Breast epithelium (tissue), 4 donors: ENCODE data around the gene PTPN22. TPM values are rescaled to one million over a fixed set of nuclear protein-coding genes. Genes with fewer than 3 reads are reported as not detected.

Experiments used
- DNase-seq, 2 donors: peaks; one replicate each; pipeline ENCODE4 v3.0.0-alpha.2; 2019; ENCODE audit warnings: low spot score in 2 of 2
- H3K27ac ChIP-seq, 2 donors: fragments of 200-600 bp; sonication (generic) in 1 of 2; one replicate each; pipeline ENCODE4 v1.5.1; 2016 to 2019; ENCODE audit warnings: mild to moderate bottlenecking in 1 of 2
- H3K27me3 ChIP-seq, 2 donors: fragments of 200-600 bp; sonication (generic) in 1 of 2; one replicate each; pipeline versions ENCODE4 v1.5.1 to v1.6.0; 2017 to 2019; ENCODE audit warnings: control low read depth in 1 of 2, mild to moderate bottlenecking in 1 of 2
- H3K36me3 ChIP-seq: fragments of 200-600 bp; one replicate; pipeline ENCODE4 v1.5.1; 2019
- H3K4me1 ChIP-seq, 2 donors: fragments of 200-600 bp; sonication (generic); one replicate each; pipeline ENCODE4 v1.5.1; 2016 to 2019; ENCODE audit warnings: control low read depth in 1 of 2
- H3K4me3 ChIP-seq, 3 donors: fragments of 200-600 bp; sonication (generic); 1 replicate in 2 of 3; 2 replicates in 1 of 3; pipeline ENCODE4 v1.5.1; 2016 to 2019; ENCODE audit warnings: mild to moderate bottlenecking in 3 of 3, moderate library complexity in 2 of 3
- H3K9me3 ChIP-seq, 2 donors: fragments of 200-600 bp; sonication (generic) in 1 of 2; one replicate each; pipeline ENCODE4 v1.5.1; 2016 to 2019; ENCODE audit warnings: control low read depth in 1 of 2
- POLR2A ChIP-seq: fragments of 450-650 bp; IDR thresholded peaks from one replicate; pipeline ENCODE4 v1.6.1; 2016; ENCODE audit warnings: antibody characterized with exemption, mild to moderate bottlenecking, moderate library complexity
- POLR2AphosphoS5 ChIP-seq, 3 donors: sonication (generic); formaldehyde crosslinking; IDR thresholded peaks; one replicate each; pipeline ENCODE4 v1.6.1; 2017; ENCODE audit warnings: antibody characterized with exemption in 3 of 3
- intact Hi-C: fragments of 100-400 bp; cut with DNase I; formaldehyde crosslinking; loops from one replicate; pipeline ENCODE4 v1.15.1; 2023; ENCODE audit warnings: low total_unique reads
- total RNA-seq, 3 donors: library from RNA; depleted of rRNA; stranded (reverse); fragments of >200 nt; gene quantifications; one replicate each; pipeline ENCODE4 v1.1.0, GENCODE V29; 2016
- TF ChIP-seq, protein P1 (sequence below), 3 donors: fragments of 450-650 bp; IDR thresholded peaks; one replicate each; pipeline ENCODE4 v1.5.1; 2016 to 2017; ENCODE audit warnings: antibody characterized with exemption in 3 of 3, mild to moderate bottlenecking in 3 of 3, moderate library complexity in 3 of 3

PTPN22 gene
- total RNA-seq, 3 donors from 2014 or later: 3.4 to 7.2 (median 3.6) TPM

- no peak for DNase-seq
- Histone ChIP-seq H3K4me3 (no peak overlapping the region), H3K4me1 (peaks cover 0 to under 1% of the 10 kb centered on the region in 2 donors), H3K9me3 (no peaks in the 10 kb centered on the region), H3K27me3 (no peaks in the 10 kb centered on the region), H3K36me3 (no peaks in the 10 kb centered on the region), H3K27ac (no peak overlapping the region)
- intact Hi-C loops: no loop called here
- no peak for TF ChIP-seq POLR2A
- TF ChIP-seq, protein P1, sequence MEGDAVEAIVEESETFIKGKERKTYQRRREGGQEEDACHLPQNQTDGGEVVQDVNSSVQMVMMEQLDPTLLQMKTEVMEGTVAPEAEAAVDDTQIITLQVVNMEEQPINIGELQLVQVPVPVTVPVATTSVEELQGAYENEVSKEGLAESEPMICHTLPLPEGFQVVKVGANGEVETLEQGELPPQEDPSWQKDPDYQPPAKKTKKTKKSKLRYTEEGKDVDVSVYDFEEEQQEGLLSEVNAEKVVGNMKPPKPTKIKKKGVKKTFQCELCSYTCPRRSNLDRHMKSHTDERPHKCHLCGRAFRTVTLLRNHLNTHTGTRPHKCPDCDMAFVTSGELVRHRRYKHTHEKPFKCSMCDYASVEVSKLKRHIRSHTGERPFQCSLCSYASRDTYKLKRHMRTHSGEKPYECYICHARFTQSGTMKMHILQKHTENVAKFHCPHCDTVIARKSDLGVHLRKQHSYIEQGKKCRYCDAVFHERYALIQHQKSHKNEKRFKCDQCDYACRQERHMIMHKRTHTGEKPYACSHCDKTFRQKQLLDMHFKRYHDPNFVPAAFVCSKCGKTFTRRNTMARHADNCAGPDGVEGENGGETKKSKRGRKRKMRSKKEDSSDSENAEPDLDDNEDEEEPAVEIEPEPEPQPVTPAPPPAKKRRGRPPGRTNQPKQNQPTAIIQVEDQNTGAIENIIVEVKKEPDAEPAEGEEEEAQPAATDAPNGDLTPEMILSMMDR (IDR thresholded peaks at IDR 0.05): no peak
- TF ChIP-seq POLR2AphosphoS5 (IDR thresholded peaks at IDR 0.05): no peak
Observed at GRCh38 chr1:113898241-113898814, 26.8 kb upstream of the PTPN22 start.

DNA sequence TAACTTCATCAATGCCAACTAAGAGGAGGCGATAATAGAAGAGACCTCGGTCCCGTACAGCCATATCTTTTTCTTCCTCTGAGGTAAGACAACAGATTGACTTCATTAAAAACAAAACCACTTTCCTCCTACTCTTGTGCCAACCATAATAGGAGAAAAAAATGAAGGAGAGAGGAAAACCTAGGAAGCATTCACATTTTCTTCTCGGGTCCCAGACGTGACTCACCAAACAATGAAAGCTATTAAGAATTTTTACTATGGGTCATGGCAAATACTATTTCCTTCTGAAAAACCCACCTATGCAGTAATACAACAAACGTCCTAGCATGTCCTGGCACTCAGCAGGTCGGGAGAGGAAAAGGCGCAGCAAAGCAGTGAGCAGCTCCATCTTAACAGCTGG lies 24.4 kb upstream of the PTPN22 start:
- TF ChIP-seq, protein P1 (IDR thresholded peaks at IDR 0.05): no peak
- no peak for TF ChIP-seq POLR2A
- no peak for TF ChIP-seq POLR2AphosphoS5 (IDR thresholded peaks at IDR 0.05)
- no peaks in the 10 kb centered on the region for H3K36me3 ChIP-seq
- H3K27ac ChIP-seq: no peak overlapping the region
- intact Hi-C loops: no loop called here
- H3K4me1 ChIP-seq: no peaks in the 10 kb centered on the region
- no peaks in the 10 kb centered on the region for H3K27me3 ChIP-seq
- no peak for DNase-seq
- H3K9me3 ChIP-seq: no peaks in the 10 kb centered on the region
- H3K4me3 ChIP-seq: no peak overlapping the region

- H3K4me1 ChIP-seq: no peaks in the 10 kb centered on the region
- TF ChIP-seq, protein P1 (IDR thresholded peaks at IDR 0.05): no peak
- no peak for TF ChIP-seq POLR2A
- TF ChIP-seq POLR2AphosphoS5 (IDR thresholded peaks at IDR 0.05): no peak
- no peak for DNase-seq
- H3K27ac ChIP-seq: no peak overlapping the region
- intact Hi-C loops: no loop called here
- no peaks in the 10 kb centered on the region for H3K27me3 ChIP-seq
- no peaks in the 10 kb centered on the region for H3K36me3 ChIP-seq
- no peak overlapping the region for H3K4me3 ChIP-seq
- H3K9me3 ChIP-seq: no peaks in the 10 kb centered on the region
Observed at GRCh38 chr1:113895098-113895497, 23.6 kb upstream of the PTPN22 start.

- intact Hi-C loops: no loop called here
- no peaks in the 10 kb centered on the region for H3K4me1 ChIP-seq
- TF ChIP-seq, protein P1 (IDR thresholded peaks at IDR 0.05): no peak
- TF ChIP-seq POLR2A (no peak), POLR2AphosphoS5 (IDR thresholded peaks at IDR 0.05) (no peak)
- H3K36me3 ChIP-seq: no peaks in the 10 kb centered on the region
- H3K4me3 ChIP-seq: no peak overlapping the region
- no peaks in the 10 kb centered on the region for H3K9me3 ChIP-seq
- no peak for DNase-seq
- H3K27ac ChIP-seq: no peak overlapping the region
- H3K27me3 ChIP-seq: no peaks in the 10 kb centered on the region
Observed at GRCh38 chr1:113893267-113893666, 21.8 kb upstream of the PTPN22 start.

DNA sequence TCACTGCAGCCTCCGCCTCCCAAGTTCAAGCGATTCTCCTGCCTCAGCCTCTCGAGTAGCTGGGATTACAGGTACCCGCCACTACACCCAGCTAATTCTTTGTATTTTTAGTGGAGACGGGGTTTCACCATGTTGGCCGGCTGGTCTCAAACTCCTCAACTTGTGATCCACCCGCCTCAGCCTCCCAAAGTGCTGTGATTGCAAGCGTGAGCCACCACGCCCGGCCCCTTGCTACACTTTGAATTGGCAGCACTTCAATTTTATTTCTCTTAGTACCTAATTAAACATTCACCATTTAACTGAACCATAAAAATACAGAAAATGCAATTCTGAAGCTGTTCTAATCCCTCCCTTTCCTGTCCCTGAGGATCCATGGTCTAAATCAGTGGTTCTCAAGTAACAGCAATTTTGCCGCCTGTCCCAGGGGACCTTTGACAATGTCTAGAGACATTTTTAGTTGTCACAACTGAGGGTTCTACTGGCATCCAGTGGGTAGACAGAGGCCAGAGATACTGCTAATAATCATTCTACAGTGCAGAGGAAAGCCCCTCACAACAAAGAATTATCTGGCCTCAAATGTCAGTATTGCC lies 20.2 kb upstream of the PTPN22 start:
- H3K27ac ChIP-seq: no peak overlapping the region
- intact Hi-C loops: no loop called here
- TF ChIP-seq POLR2A: no peak
- TF ChIP-seq, protein P1 (IDR thresholded peaks at IDR 0.05): no peak
- TF ChIP-seq POLR2AphosphoS5 (IDR thresholded peaks at IDR 0.05): no peak
- no peak for DNase-seq
- H3K36me3 ChIP-seq: no peaks in the 10 kb centered on the region
- no peaks in the 10 kb centered on the region for H3K9me3 ChIP-seq
- H3K27me3 ChIP-seq: no peaks in the 10 kb centered on the region
- no peak overlapping the region for H3K4me3 ChIP-seq
- H3K4me1 ChIP-seq: no peaks in the 10 kb centered on the region
